HG02798 (cell line): ENCODE measurements around the gene HUS1B.

Experiments
- ATAC-seq: cut with Tn5 transposase; IDR thresholded peaks from one replicate; pipeline ENCODE4 v1.9.1; 2021; ENCODE audit warnings: mild to moderate bottlenecking; ENCODE audit not compliant: unreplicated experiment, poor library complexity

Gene HUS1B

GRCh38 chr6:628766-629165 is 28.1 kb downstream of the HUS1B start:
- ATAC-seq = no peak

- no peak for ATAC-seq
Measured at GRCh38 chr6:626236-626635, 30.7 kb downstream of the HUS1B start.

GRCh38 chr6:624979-625378 is 31.9 kb downstream of the HUS1B start:
- ATAC-seq = no peak

- ATAC-seq = no peak
Measured at GRCh38 chr6:622462-622861, 34.4 kb downstream of the HUS1B start.

- no peak for ATAC-seq
Measured at GRCh38 chr6:621931-622330, 35.0 kb downstream of the HUS1B start.

- no peak for ATAC-seq
Measured at GRCh38 chr6:620950-621349, 36.0 kb downstream of the HUS1B start.

- no peak for ATAC-seq
Measured at GRCh38 chr6:620166-620565, 36.7 kb downstream of the HUS1B start.

GRCh38 chr6:617456-618100 is 39.3 kb downstream of the HUS1B start:
- no peak for ATAC-seq

- ATAC-seq = no peak
Measured at GRCh38 chr6:613981-614380, 42.9 kb downstream of the HUS1B start.

- no peak for ATAC-seq
Measured at GRCh38 chr6:611928-612327, 45.0 kb downstream of the HUS1B start.

- ATAC-seq = no peak
Measured at GRCh38 chr6:610882-611281, 46.0 kb downstream of the HUS1B start.

- no peak for ATAC-seq
Measured at GRCh38 chr6:609905-610304, 47.0 kb downstream of the HUS1B start.

- no peak for ATAC-seq
Measured at GRCh38 chr6:606829-607379, 50.0 kb downstream of the HUS1B start.
